CD14-positive monocyte (primary cell): ENCODE results near the gene STX1A. TPM values are rescaled to one million over a fixed set of nuclear protein-coding genes. Genes with fewer than 3 reads are reported as not detected.
"Not testable (repeated sequence)": the region's sequence is repeated elsewhere in the genome, so short reads cannot be mapped to it uniquely, and the experiment has no call there.

ENCODE experiments used
- DNase-seq, 3 donors: peaks; one replicate each; pipeline ENCODE4 v3.0.0-alpha.2; 2011 to 2022
- H2AFZ ChIP-seq: 2 replicates; pipeline ENCODE4 v1.6.0; 2012; ENCODE audit warnings: mild to moderate bottlenecking, low read depth, low read length, inconsistent platforms; ENCODE audit not compliant: insufficient read depth, poor library complexity, severe bottlenecking
- H3K27ac ChIP-seq, 2 donors: 1 replicate in 1 of 2; 2 replicates in 1 of 2; pipeline ENCODE4 v1.5.1; 2012 to 2013; ENCODE audit warnings: low read length in 2 of 2, control low read depth in 1 of 2, inconsistent platforms in 1 of 2, low read depth in 1 of 2, mild to moderate bottlenecking in 1 of 2
- H3K27me3 ChIP-seq, 2 donors: one replicate each; pipeline versions ENCODE4 v1.6.0 to v1.6.1; 2011 to 2013; ENCODE audit warnings: low read length in 2 of 2; ENCODE audit not compliant: control insufficient read depth in 2 of 2, insufficient read depth in 2 of 2
- H3K36me3 ChIP-seq, 2 donors: replicated peaks in 1 of 2; 1 replicate in 1 of 2; 2 replicates in 1 of 2; pipeline versions ENCODE4 v1.5.1 to v1.6.1; 2012 to 2013; ENCODE audit warnings: low read length in 2 of 2, control low read depth in 1 of 2, inconsistent platforms in 1 of 2, mild to moderate bottlenecking in 1 of 2; ENCODE audit not compliant: insufficient read depth in 2 of 2, control insufficient read depth in 1 of 2
- H3K4me1 ChIP-seq, 2 donors: 1 replicate in 1 of 2; 2 replicates in 1 of 2; pipeline versions ENCODE4 v1.5.1 to v1.6.1; 2012 to 2013; ENCODE audit warnings: low read length in 2 of 2, control low read depth in 1 of 2, inconsistent platforms in 1 of 2, mild to moderate bottlenecking in 1 of 2, moderate library complexity in 1 of 2; ENCODE audit not compliant: insufficient read depth in 2 of 2, control insufficient read depth in 1 of 2
- H3K4me2 ChIP-seq: replicated peaks from 2 replicates; pipeline ENCODE3; 2012; ENCODE audit warnings: low read length, moderate library complexity, mild to moderate bottlenecking; ENCODE audit not compliant: poor library complexity, severe bottlenecking; ENCODE audit errors: extremely low read depth
- H3K4me3 ChIP-seq, 3 experiments: fragments of 200-600 bp in 1 of 3; sonication (generic) in 1 of 3; replicated peaks in 1 of 3; 1 replicate in 2 of 3; 2 replicates in 1 of 3; pipeline ENCODE4 v1.5.1; 2011 to 2013; ENCODE audit warnings: low read length in 3 of 3, mild to moderate bottlenecking in 3 of 3, control low read depth in 2 of 3, low read depth in 2 of 3, inconsistent platforms in 1 of 3, moderate library complexity in 1 of 3
- H3K79me2 ChIP-seq: 2 replicates; pipeline ENCODE4 v1.6.0; 2012; ENCODE audit warnings: mild to moderate bottlenecking, control low read depth, inconsistent platforms, low read length, moderate library complexity; ENCODE audit not compliant: insufficient read depth
- H3K9ac ChIP-seq: 2 replicates; pipeline ENCODE4 v1.6.0; 2017; ENCODE audit warnings: low read length, mild to moderate bottlenecking; ENCODE audit not compliant: insufficient read depth, poor library complexity, severe bottlenecking
- H3K9me3 ChIP-seq, 2 donors: replicated peaks in 1 of 2; 1 replicate in 1 of 2; 2 replicates in 1 of 2; pipeline versions ENCODE4 v1.5.1 to v1.6.1; 2012 to 2013; ENCODE audit warnings: low read length in 2 of 2, control low read depth in 1 of 2; ENCODE audit not compliant: control insufficient read depth in 1 of 2, insufficient read depth in 1 of 2
- H4K20me1 ChIP-seq: 2 replicates; pipeline ENCODE4 v1.6.0; 2012; ENCODE audit warnings: mild to moderate bottlenecking, low read length, control low read depth, moderate library complexity; ENCODE audit not compliant: insufficient read depth
- H3K27ac Mint-ChIP-seq, 7 donors: one replicate each; pipeline ENCODE4 v1.8.0; 2020; ENCODE audit warnings: mild to moderate bottlenecking in 7 of 7, mixed read lengths in 7 of 7, moderate library complexity in 6 of 7, inconsistent platforms in 2 of 7
- H3K27me3 Mint-ChIP-seq, 3 donors: one replicate each; pipeline ENCODE4 v1.8.0; 2021 to 2022; ENCODE audit warnings: low read depth in 3 of 3, mild to moderate bottlenecking in 3 of 3, mixed read lengths in 3 of 3, moderate library complexity in 3 of 3, inconsistent platforms in 1 of 3
- H3K36me3 Mint-ChIP-seq, 2 donors: one replicate each; pipeline ENCODE4 v1.8.0; 2020; ENCODE audit warnings: mixed read lengths in 2 of 2, inconsistent platforms in 1 of 2, mild to moderate bottlenecking in 1 of 2
- H3K4me1 Mint-ChIP-seq: one replicate; pipeline ENCODE4 v1.8.0; 2020; ENCODE audit warnings: mild to moderate bottlenecking, mixed read lengths
- H3K4me3 Mint-ChIP-seq, 2 donors: one replicate each; pipeline ENCODE4 v1.8.0; 2020; ENCODE audit warnings: mild to moderate bottlenecking in 2 of 2, mixed read lengths in 2 of 2, moderate library complexity in 1 of 2
- H3K9me3 Mint-ChIP-seq, 7 donors: one replicate each; pipeline ENCODE4 v1.8.0; 2020 to 2022; ENCODE audit warnings: mixed read lengths in 7 of 7, mild to moderate bottlenecking in 6 of 7, moderate library complexity in 6 of 7, inconsistent platforms in 2 of 7
- CTCF ChIP-seq: fragments of 200-600 bp; IDR thresholded peaks from one replicate; pipeline ENCODE4 v1.8.0; 2022; ENCODE audit warnings: antibody characterized with exemption, mild to moderate bottlenecking
- WGBS: methylation state at CpG from one replicate; pipeline ENCODE4 v1.1.5; 2013; ENCODE audit warnings: missing lambda C conversion rate; ENCODE audit not compliant: insufficient coverage; 5-methylcytosine and 5-hydroxymethylcytosine counted together
- intact Hi-C, 2 donors: fragments of 100-400 bp; cut with micrococcal nuclease; formaldehyde crosslinking; loops; one replicate each; pipeline versions ENCODE4 v1.15.0 to v1.15.1; 2023
- polyA plus RNA-seq, 3 donors: library from polyadenylated mRNA; depleted of rRNA in 1 of 3; unstranded in 2 of 3; stranded (reverse) in 1 of 3; fragments of 300-500 nt in 2 of 3; fragments of >200 nt in 1 of 3; fragmentation: Illumina TruSeq in 2 of 3; gene quantifications; 1 replicate in 2 of 3; 2 replicates in 1 of 3; pipeline ENCODE4 v1.2.3, GENCODE V29; 2012 to 2021

The STX1A gene
- polyA plus RNA-seq, 3 donors: 0.27 to 2.7 (median 0.37) TPM

GRCh38 chr7:73678862-73679261, 40.6 kb downstream of the STX1A start:
- H3K4me2 ChIP-seq: no peak overlapping the region
- Mint-ChIP-seq H3K36me3 (peaks cover 23 to 29% of the 10 kb centered on the region in 2 donors), H3K27ac (no peak overlapping the region), H3K9me3 (peaks cover 0 to 2% (median 0%) of the 10 kb centered on the region in 7 donors), H3K4me1 (peaks cover 20% of the 10 kb centered on the region), H3K27me3 (peaks cover 4 to 10% (median 10%) of the 10 kb centered on the region in 3 donors), H3K4me3 (no peak overlapping the region)
- H3K9ac ChIP-seq: no peak overlapping the region
- H3K27ac ChIP-seq: no peak overlapping the region
- WGBS: 100% methylated on average over 2 of the region's 6 CpGs
- H3K27me3 ChIP-seq: no peaks in the 10 kb centered on the region
- TF ChIP-seq CTCF: no peak
- intact Hi-C loops: no loop called here
- no peak for DNase-seq
- H2AFZ ChIP-seq: no peak overlapping the region
- H3K4me1 ChIP-seq: peaks cover 13 to 24% of the 10 kb centered on the region in 2 donors
- peaks cover 31% of the 10 kb centered on the region for H3K79me2 ChIP-seq
- H4K20me1 ChIP-seq: peaks cover 15% of the 10 kb centered on the region
- peaks cover 3 to 20% of the 10 kb centered on the region in 2 donors for H3K36me3 ChIP-seq
- H3K4me3 ChIP-seq: no peak overlapping the region
- H3K9me3 ChIP-seq: no peaks in the 10 kb centered on the region

GRCh38 chr7:73676062-73676461, 43.4 kb downstream of the STX1A start:
- WGBS: 86% methylated on average over 3 of the region's 9 CpGs
- not testable (repeated sequence) for H3K4me3 Mint-ChIP-seq

More at GRCh38 chr7:73676062-73676461, 43.4 kb downstream of the STX1A start:
- intact Hi-C loops, H3K4me3 ChIP-seq, H3K79me2 ChIP-seq, H3K27ac ChIP-seq, H3K9me3 ChIP-seq, H3K4me1 ChIP-seq, H3K4me2 ChIP-seq, H3K9ac ChIP-seq, H3K27ac Mint-ChIP-seq, H3K4me1 Mint-ChIP-seq, H2AFZ ChIP-seq, H3K9me3 Mint-ChIP-seq, DNase-seq: not testable (repeated sequence)
- H3K36me3 Mint-ChIP-seq: peaks cover 21 to 28% of the 10 kb centered on the region in 2 donors
- Histone ChIP-seq H3K36me3 (peaks cover 3 to 20% of the 10 kb centered on the region in 2 donors), H4K20me1 (peaks cover 15% of the 10 kb centered on the region), H3K27me3 (peaks cover 0 to 18% of the 10 kb centered on the region in 2 donors)
- peaks cover 15 to 34% (median 21%) of the 10 kb centered on the region in 3 donors for H3K27me3 Mint-ChIP-seq
